ENCODE data around the gene DLG2. TPM values are rescaled to one million over a fixed set of nuclear protein-coding genes. Genes with fewer than 3 reads are reported as not detected.

Gene DLG2
- total and polyA plus RNA-seq, 2 of the 8 experiments (the other 6 are each of a cell fraction or from before 2014, with no cell fraction given): 1.7 to 14.3 TPM

DNA sequence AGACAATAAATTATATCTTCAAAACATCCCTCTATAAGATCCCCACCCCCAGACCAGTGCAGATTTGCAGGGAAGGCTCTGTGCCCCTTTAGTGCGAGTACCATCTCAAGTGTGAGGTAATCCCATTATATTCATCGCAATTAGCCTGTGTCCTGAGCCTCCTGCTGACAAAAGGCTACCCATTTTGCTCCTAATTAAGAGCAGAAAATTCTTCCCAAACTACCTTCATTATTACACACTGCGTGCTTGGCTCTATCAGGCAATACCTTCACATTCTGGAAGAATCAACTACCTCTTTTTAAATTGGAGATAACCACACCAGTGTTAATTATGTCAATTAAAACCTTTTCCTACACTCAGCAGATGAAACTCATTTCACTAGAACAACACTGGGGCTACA, 1207.5 kb downstream of the DLG2 start (continued):
- no peak for TF ChIP-seq CHD7 (IDR thresholded peaks at IDR 0.05; ENCODE audit: insufficient replicate concordance, low read length)
- TF ChIP-seq KDM4A (IDR thresholded peaks at IDR 0.05; ENCODE audit: low read depth, low read length, severe bottlenecking): no peak
- no peak for TF ChIP-seq CHD2 (IDR thresholded peaks at IDR 0.05; ENCODE audit: low read length)
- TF ChIP-seq SIN3A (conservative IDR thresholded peaks at IDR 0.05 in 1 of 2, IDR thresholded peaks at IDR 0.05 in 1 of 2; ENCODE audit: low read depth in 1 of 2, low read length in 2 of 2): no peak
